ENCODE results near the gene CDH11.

GRCh38 chr16:65069065-65069464, 52.8 kb downstream of the CDH11 start:
- no peak for TF ChIP-seq POLR2A (IDR thresholded peaks at IDR 0.05; ENCODE audit: low read depth, low read length)
- no peak for TF ChIP-seq SPI1 (IDR thresholded peaks at IDR 0.05; ENCODE audit: low read depth, low read length)
- TF ChIP-seq POLR2AphosphoS5 (IDR thresholded peaks at IDR 0.05; ENCODE audit: low read depth, low read length), result no peak
- TF ChIP-seq TAF1 (IDR thresholded peaks at IDR 0.05; ENCODE audit: low read depth, low read length), result no peak
